Mesendoderm (in vitro differentiated cells): ENCODE measurements around the gene HNRNPA3.
"Not testable (repeated sequence)": the region's sequence is repeated elsewhere in the genome, so short reads cannot be mapped to it uniquely, and the experiment has no call there.

Experiments
- DNase-seq: peaks from one replicate; pipeline ENCODE4 v3.0.0; 2013
- H2AK5ac ChIP-seq: 2 replicates; pipeline ENCODE4 v1.6.1; 2013; ENCODE audit warnings: low read length, inconsistent platforms
- H2BK120ac ChIP-seq: 2 replicates; pipeline ENCODE4 v1.6.1; 2013; ENCODE audit warnings: low read depth, mild to moderate bottlenecking, low read length, moderate library complexity, mixed read lengths
- H2BK15ac ChIP-seq: replicated peaks from 2 replicates; pipeline ENCODE4 v1.6.1; 2013; ENCODE audit warnings: low read depth, mild to moderate bottlenecking, moderate library complexity
- H2BK5ac ChIP-seq: 2 replicates; pipeline ENCODE4 v1.6.1; 2013; ENCODE audit warnings: low read length, inconsistent platforms
- H3K18ac ChIP-seq: 2 replicates; pipeline ENCODE4 v1.6.1; 2013; ENCODE audit warnings: mild to moderate bottlenecking, low read length, mixed read lengths
- H3K23ac ChIP-seq: one replicate; pipeline ENCODE4 v1.6.1; 2013; ENCODE audit warnings: low read length
- H3K27ac ChIP-seq: 2 replicates; pipeline ENCODE4 v1.5.1; 2013; ENCODE audit warnings: low read depth, mild to moderate bottlenecking, inconsistent platforms, low read length, moderate library complexity
- H3K27me3 ChIP-seq: 2 replicates; pipeline ENCODE4 v1.6.1; 2013; ENCODE audit warnings: low read length, control low read depth, mild to moderate bottlenecking, inconsistent platforms; ENCODE audit not compliant: insufficient read depth, poor library complexity
- H3K36me3 ChIP-seq: 2 replicates; pipeline ENCODE4 v1.6.1; 2013; ENCODE audit warnings: low read length, inconsistent platforms; ENCODE audit not compliant: control insufficient read depth, insufficient read depth
- H3K4ac ChIP-seq: one replicate; pipeline ENCODE4 v1.6.1; 2013; ENCODE audit warnings: low read depth, mild to moderate bottlenecking, low read length, moderate library complexity
- H3K4me1 ChIP-seq: 2 replicates; pipeline ENCODE4 v1.6.1; 2013; ENCODE audit warnings: low read depth, low read length, inconsistent platforms; ENCODE audit not compliant: control insufficient read depth
- H3K4me2 ChIP-seq: 2 replicates; pipeline ENCODE4 v1.6.1; 2013; ENCODE audit warnings: low read length
- H3K4me3 ChIP-seq: 2 replicates; pipeline ENCODE4 v1.5.1; 2013; ENCODE audit warnings: mild to moderate bottlenecking, low read length
- H3K56ac ChIP-seq: one replicate; pipeline ENCODE4 v1.6.1; 2013; ENCODE audit warnings: low read length
- H3K79me1 ChIP-seq: 2 replicates; pipeline ENCODE4 v1.6.1; 2013; ENCODE audit warnings: low read length, inconsistent platforms
- H3K79me2 ChIP-seq: 2 replicates; pipeline ENCODE4 v1.6.1; 2013; ENCODE audit warnings: mild to moderate bottlenecking, low read length; ENCODE audit not compliant: control insufficient read depth, insufficient read depth
- H3K9ac ChIP-seq: 2 replicates; pipeline ENCODE4 v1.6.1; 2013; ENCODE audit warnings: low read length, inconsistent platforms
- H4K5ac ChIP-seq: one replicate; pipeline ENCODE4 v1.6.1; 2013; ENCODE audit warnings: low read length
- H4K8ac ChIP-seq: one replicate; pipeline ENCODE4 v1.6.1; 2013; ENCODE audit warnings: low read depth, mild to moderate bottlenecking, control low read depth, low read length, moderate library complexity
- WGBS: extraction: QIAGEN DNeasy Blood & Tissue Kit; methylation state at CpG from one replicate; pipeline ENCODE4 v1.1.7; 2013; ENCODE audit warnings: low lambda C conversion rate, missing lambda C conversion rate; ENCODE audit not compliant: insufficient coverage; ENCODE audit errors: extremely low coverage; 5-methylcytosine and 5-hydroxymethylcytosine counted together

The HNRNPA3 gene

DNA sequence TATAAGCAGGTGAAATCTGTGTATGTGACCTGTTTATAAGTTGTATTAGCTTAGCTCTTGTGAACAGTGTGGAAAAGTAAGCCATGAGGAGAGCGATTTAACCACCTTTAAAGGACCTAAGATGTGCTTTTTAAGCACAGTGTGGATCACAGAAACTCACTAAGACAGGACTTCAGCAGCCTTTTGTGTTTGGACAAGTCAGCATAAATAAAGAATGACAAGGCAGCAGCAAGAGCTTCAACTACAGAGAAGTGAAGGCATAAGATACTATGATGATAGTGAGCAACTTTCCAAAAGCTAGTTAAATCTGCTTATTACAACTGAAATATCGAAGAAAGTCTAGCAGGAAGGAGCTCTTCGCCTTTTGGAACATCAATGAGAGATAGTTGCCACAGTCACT, 8.9 kb downstream of the HNRNPA3 start:
- Histone ChIP-seq H3K56ac (no peak overlapping the region), H3K27ac (no peak overlapping the region)
- WGBS = no CpG with 5 or more reads among the region's 3 CpGs

DNA sequence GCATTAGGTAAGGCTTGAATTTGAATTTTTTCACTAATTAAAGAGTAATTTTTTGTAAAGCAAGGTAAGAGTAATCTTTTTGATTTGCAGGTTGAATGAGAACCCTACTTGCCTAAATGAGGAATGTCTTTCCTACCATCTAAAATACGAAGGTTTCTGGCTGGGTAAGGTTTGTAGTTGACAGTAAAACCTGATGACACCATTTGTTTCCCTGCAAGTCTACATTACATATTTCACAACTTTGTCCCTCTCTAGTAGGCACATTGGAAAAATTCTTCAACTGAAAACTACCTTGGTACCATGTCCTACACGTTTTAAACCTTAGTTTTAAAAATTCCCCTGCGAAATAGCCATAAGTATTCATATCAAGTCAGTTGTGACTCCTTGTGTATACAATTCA, 9.4 kb downstream of the HNRNPA3 start:
- Histone ChIP-seq H2BK5ac (no peak overlapping the region), H3K56ac (no peak overlapping the region), H4K5ac (no peak overlapping the region), H2BK15ac (no peak overlapping the region), H3K79me1 (peaks cover 2% of the 10 kb centered on the region), H3K4me2 (no peak overlapping the region), H3K23ac (no peak overlapping the region), H3K79me2 (peaks cover 3% of the 10 kb centered on the region), H3K36me3 (peaks cover 4% of the 10 kb centered on the region), H3K4ac (no peak overlapping the region), H3K4me3 (no peak overlapping the region), H2BK120ac (no peak overlapping the region), H3K27ac (no peak overlapping the region), H3K18ac (no peak overlapping the region), H3K27me3 (no peaks in the 10 kb centered on the region), H4K8ac (no peak overlapping the region), H3K9ac (no peak overlapping the region), H3K4me1 (no peaks in the 10 kb centered on the region), H2AK5ac (no peak overlapping the region)
- WGBS = no CpG with 5 or more reads among the region's 3 CpGs
- DNase-seq = no peak

More for the DNA sequence above, 8.9 kb downstream of the HNRNPA3 start:
- H3K4me3 ChIP-seq = no peak overlapping the region
- H3K4ac ChIP-seq = no peak overlapping the region
- H3K79me1 ChIP-seq = peaks cover 2% of the 10 kb centered on the region
- H2BK15ac ChIP-seq = no peak overlapping the region
- no peak overlapping the region for H2AK5ac ChIP-seq
- H4K5ac ChIP-seq = no peak overlapping the region
- H3K4me1 ChIP-seq = no peaks in the 10 kb centered on the region
- no peak overlapping the region for H4K8ac ChIP-seq
- H3K23ac ChIP-seq = no peak overlapping the region
- H2BK5ac ChIP-seq = no peak overlapping the region
- no peak overlapping the region for H3K18ac ChIP-seq
- no peak overlapping the region for H3K9ac ChIP-seq
- H2BK120ac ChIP-seq = no peak overlapping the region
- peaks cover 4% of the 10 kb centered on the region for H3K79me2 ChIP-seq
- DNase-seq = no peak
- no peaks in the 10 kb centered on the region for H3K27me3 ChIP-seq
- peaks cover 4% of the 10 kb centered on the region for H3K36me3 ChIP-seq
- no peak overlapping the region for H3K4me2 ChIP-seq

DNA sequence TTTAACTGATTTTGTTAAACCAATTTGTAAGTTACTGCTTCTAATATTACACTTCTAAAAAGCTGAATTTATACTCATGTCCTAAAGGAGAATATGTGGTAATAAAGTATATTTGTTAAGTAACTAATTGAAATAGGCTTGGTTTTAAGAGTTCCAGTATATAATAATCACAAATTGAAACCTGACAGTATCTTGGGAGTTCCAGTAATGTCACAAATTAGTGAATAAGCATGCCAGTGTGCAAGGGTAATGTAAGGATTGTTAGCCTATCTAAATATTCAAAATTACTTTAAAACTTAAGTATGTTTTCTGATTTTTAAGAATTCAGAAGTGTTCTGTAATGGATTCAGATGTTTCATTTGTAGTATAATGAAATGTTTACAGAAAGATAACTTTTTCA, 10.8 kb downstream of the HNRNPA3 start:
- H2BK15ac ChIP-seq, H2BK120ac ChIP-seq, H3K9ac ChIP-seq, H3K27me3 ChIP-seq, H3K4me2 ChIP-seq, H3K79me1 ChIP-seq, H3K4ac ChIP-seq, H4K8ac ChIP-seq, H3K4me3 ChIP-seq, H3K18ac ChIP-seq, H3K23ac ChIP-seq, H3K56ac ChIP-seq, DNase-seq, H4K5ac ChIP-seq, H2BK5ac ChIP-seq, H3K4me1 ChIP-seq, H3K79me2 ChIP-seq, H3K36me3 ChIP-seq, H2AK5ac ChIP-seq, H3K27ac ChIP-seq: not testable (repeated sequence)

DNA sequence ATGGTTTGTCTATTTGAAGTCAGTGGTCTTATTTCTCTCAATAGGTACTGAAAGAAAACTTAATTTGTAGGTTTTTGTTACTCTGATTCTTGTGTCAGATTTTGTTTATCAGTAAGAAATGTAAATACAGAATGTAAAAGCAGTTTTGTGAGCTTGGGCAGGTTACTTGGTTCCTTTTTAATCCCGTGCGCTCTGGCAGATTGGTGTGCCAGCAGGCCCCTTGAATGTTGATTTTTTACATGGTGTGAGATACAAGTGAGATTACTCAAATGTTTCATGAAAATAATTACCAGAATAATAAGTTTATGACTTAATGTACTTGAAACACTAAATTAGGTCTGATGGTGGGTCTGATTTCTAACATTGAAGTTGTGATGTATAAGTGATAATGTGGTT, 13.4 kb downstream of the HNRNPA3 start:
- Histone ChIP-seq H3K4me2 (no peak overlapping the region), H2BK120ac (no peak overlapping the region), H3K56ac (no peak overlapping the region), H3K27me3 (no peaks in the 10 kb centered on the region), H3K18ac (no peak overlapping the region), H2AK5ac (no peak overlapping the region), H3K27ac (no peak overlapping the region), H3K4me1 (no peaks in the 10 kb centered on the region), H2BK15ac (no peak overlapping the region), H4K5ac (no peak overlapping the region), H3K9ac (no peak overlapping the region), H3K23ac (no peak overlapping the region), H3K4ac (no peak overlapping the region), H3K79me2 (no peaks in the 10 kb centered on the region), H3K4me3 (no peak overlapping the region), H2BK5ac (no peak overlapping the region), H3K36me3 (peaks cover under 1% of the 10 kb centered on the region), H4K8ac (no peak overlapping the region), H3K79me1 (no peaks in the 10 kb centered on the region)
- WGBS = no CpG with 5 or more reads among the region's 2 CpGs
- DNase-seq = no peak

DNA sequence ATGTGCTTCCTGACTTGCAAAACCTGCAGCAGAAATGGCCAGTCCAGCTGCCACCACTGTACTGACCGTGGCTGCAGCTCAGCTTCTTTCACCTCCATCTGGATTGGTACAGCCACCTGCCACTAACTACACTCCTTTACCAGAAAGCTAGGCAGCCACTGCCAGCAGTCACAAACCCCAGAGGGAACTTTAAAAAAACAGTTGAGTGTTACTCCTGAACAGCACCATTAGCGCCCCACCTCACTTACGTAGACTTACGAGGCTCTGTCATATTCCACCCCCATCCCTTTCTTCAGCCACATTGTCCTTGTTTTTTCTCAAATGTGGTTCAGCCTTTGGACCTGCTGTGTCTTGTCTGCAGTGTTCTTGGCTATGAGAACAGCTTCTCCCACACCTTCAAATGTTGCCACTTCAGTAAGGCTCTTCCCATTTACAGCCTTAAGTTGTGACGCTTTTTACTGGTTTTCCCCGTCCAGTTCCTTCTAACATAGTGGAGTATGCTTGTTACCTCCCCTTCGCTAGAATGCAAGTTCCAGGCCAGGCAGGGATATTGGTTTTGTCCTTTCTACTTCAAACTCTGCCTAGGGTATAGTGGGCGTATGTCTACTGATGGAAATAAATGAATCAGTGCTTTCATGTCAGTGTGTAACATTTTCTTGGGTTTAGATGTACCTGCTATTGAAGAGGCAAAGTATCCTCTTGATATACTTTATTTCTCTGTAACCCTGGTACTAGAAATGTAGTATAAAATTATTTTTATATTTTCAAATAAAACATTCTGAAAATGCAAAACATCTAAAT, 17.0 kb downstream of the HNRNPA3 start:
- no CpG with 5 or more reads among the region's 8 CpGs for WGBS
- Histone ChIP-seq H4K8ac (no peak overlapping the region), H3K27ac (no peak overlapping the region)

DNA sequence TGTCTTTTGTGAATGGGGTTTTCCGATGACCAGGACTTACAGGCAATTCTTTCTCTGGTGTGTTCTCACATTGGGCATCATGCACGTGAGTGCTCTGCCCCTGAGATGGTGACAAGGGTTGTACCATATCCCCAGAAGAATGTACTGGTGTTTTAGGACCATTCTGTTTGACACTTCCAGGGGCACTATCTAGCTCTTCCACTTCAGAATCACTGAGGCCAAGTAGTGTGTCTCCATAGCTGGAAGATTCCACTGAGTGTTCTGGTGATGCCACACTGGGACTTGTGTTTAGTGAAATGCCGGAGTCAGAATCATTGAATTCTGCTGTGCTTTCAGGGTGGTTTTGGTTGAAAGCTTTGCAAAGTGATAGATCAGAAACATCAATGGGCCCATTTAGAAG, 18.7 kb downstream of the HNRNPA3 start:
- no peak overlapping the region for H2BK15ac ChIP-seq
- no peak overlapping the region for H3K4me2 ChIP-seq
- peaks cover 7% of the 10 kb centered on the region for H3K79me1 ChIP-seq
- peaks cover 9% of the 10 kb centered on the region for H3K36me3 ChIP-seq
- no peaks in the 10 kb centered on the region for H3K27me3 ChIP-seq
- H4K8ac ChIP-seq = no peak overlapping the region
- H3K9ac ChIP-seq = no peak overlapping the region
- H2BK5ac ChIP-seq = no peak overlapping the region
- H3K4me3 ChIP-seq = no peak overlapping the region
- no peaks in the 10 kb centered on the region for H3K4me1 ChIP-seq
- no CpG with 5 or more reads among the region's 3 CpGs for WGBS
- H3K18ac ChIP-seq = no peak overlapping the region
- H3K27ac ChIP-seq = no peak overlapping the region
- no peak overlapping the region for H2AK5ac ChIP-seq
- H3K23ac ChIP-seq = no peak overlapping the region
- H3K4ac ChIP-seq = no peak overlapping the region
- H2BK120ac ChIP-seq = no peak overlapping the region
- H3K79me2 ChIP-seq = peaks cover 7% of the 10 kb centered on the region
- no peak for DNase-seq
- H3K56ac ChIP-seq = no peak overlapping the region
- no peak overlapping the region for H4K5ac ChIP-seq

More for the DNA sequence above, 17.0 kb downstream of the HNRNPA3 start:
- Histone ChIP-seq H3K4ac (no peak overlapping the region), H3K4me3 (no peak overlapping the region), H3K56ac (no peak overlapping the region), H2BK15ac (no peak overlapping the region), H2BK5ac (no peak overlapping the region), H3K23ac (no peak overlapping the region), H3K9ac (no peak overlapping the region), H2BK120ac (no peak overlapping the region), H3K36me3 (peaks cover 9% of the 10 kb centered on the region), H3K4me1 (no peaks in the 10 kb centered on the region), H3K27me3 (no peaks in the 10 kb centered on the region), H3K79me1 (peaks cover 2% of the 10 kb centered on the region), H3K79me2 (no peaks in the 10 kb centered on the region), H3K4me2 (no peak overlapping the region), H4K5ac (no peak overlapping the region), H2AK5ac (no peak overlapping the region), H3K18ac (no peak overlapping the region)
- no peak for DNase-seq
